GM21360 (cell line): ENCODE results near the gene CCR2.
A peak's percentile ranks its signal among the peaks of the same experiment; 100 is the strongest.
"Not testable (repeated sequence)": the region's sequence is repeated elsewhere in the genome, so short reads cannot be mapped to it uniquely, and the experiment has no call there.

Experiments
- ATAC-seq: cut with Tn5 transposase; IDR thresholded peaks from one replicate; pipeline ENCODE4 v1.9.1; 2021; ENCODE audit warnings: mild to moderate bottlenecking, moderate library complexity; ENCODE audit not compliant: unreplicated experiment

CCR2 gene

GRCh38 chr3:46353647-46354410 lies at the start of gene CCR2:
Gene CCR2 (plus strand): TSS chr3:46354111. CDS start chr3:46357528, 3,417 bp downstream.
- ATAC-seq = no peak

GRCh38 chr3:46304739-46305138 lies 49.2 kb upstream of the CCR2 start:
- no peak for ATAC-seq

GRCh38 chr3:46312991-46313390 lies 40.9 kb upstream of the CCR2 start:
- no peak for ATAC-seq

GRCh38 chr3:46314517-46314916 lies 39.4 kb upstream of the CCR2 start:
- no peak for ATAC-seq

GRCh38 chr3:46316206-46316605 lies 37.7 kb upstream of the CCR2 start:
- ATAC-seq = no peak

- no peak for ATAC-seq
Observed at GRCh38 chr3:46318207-46318927, 35.5 kb upstream of the CCR2 start.

GRCh38 chr3:46321461-46322104 lies 32.3 kb upstream of the CCR2 start:
- no peak for ATAC-seq

GRCh38 chr3:46324036-46324435 lies 29.9 kb upstream of the CCR2 start:
- ATAC-seq = no peak

GRCh38 chr3:46325645-46326300 lies 28.1 kb upstream of the CCR2 start:
- ATAC-seq = no peak

- ATAC-seq = not testable (repeated sequence)
Observed at GRCh38 chr3:46330676-46331075, 23.2 kb upstream of the CCR2 start.

- ATAC-seq = no peak
Observed at GRCh38 chr3:46334741-46335478, 19.0 kb upstream of the CCR2 start.

- ATAC-seq = no peak
Observed at GRCh38 chr3:46335541-46335940, 18.4 kb upstream of the CCR2 start.

- ATAC-seq = no peak
Observed at GRCh38 chr3:46337911-46338310, 16.0 kb upstream of the CCR2 start.

GRCh38 chr3:46338840-46339239 lies 15.1 kb upstream of the CCR2 start:
- no peak for ATAC-seq

- ATAC-seq = no peak
Observed at GRCh38 chr3:46344476-46344875, 9.4 kb upstream of the CCR2 start.

- no peak for ATAC-seq
Observed at GRCh38 chr3:46348823-46349482, 5.0 kb upstream of the CCR2 start.

GRCh38 chr3:46349484-46350261 lies 4.2 kb upstream of the CCR2 start:
- ATAC-seq = peak; percentile 60

GRCh38 chr3:46350262-46350565 lies 3.7 kb upstream of the CCR2 start:
- no peak for ATAC-seq

- no peak for ATAC-seq
Observed at GRCh38 chr3:46351646-46352045, 2.3 kb upstream of the CCR2 start.

GRCh38 chr3:46353090-46353489 lies 821 bp upstream of the CCR2 start:
- ATAC-seq = no peak
